Thyroid gland (tissue), 4 donors: ENCODE measurements around the gene SUGT1.
"Not testable (repeated sequence)": the region's sequence is repeated elsewhere in the genome, so short reads cannot be mapped to it uniquely, and the experiment has no call there.

Experiments used
- POLR2A ChIP-seq, 2 donors: fragments of 450-650 bp; IDR thresholded peaks; one replicate each; pipeline ENCODE4 v1.6.1; 2017; ENCODE audit warnings: antibody characterized with exemption in 2 of 2, mild to moderate bottlenecking in 2 of 2, moderate library complexity in 1 of 2
- TF ChIP-seq, protein P1 (sequence below), 6 experiments: fragments of 200-600 bp in 3 of 6; fragments of 450-650 bp in 3 of 6; sonication (generic) in 3 of 6; IDR thresholded peaks; one replicate each; pipeline ENCODE4 v1.5.1; 2016 to 2019; ENCODE audit warnings: antibody characterized with exemption in 6 of 6, mild to moderate bottlenecking in 2 of 6, inconsistent platforms in 1 of 6, moderate library complexity in 1 of 6

DNA sequence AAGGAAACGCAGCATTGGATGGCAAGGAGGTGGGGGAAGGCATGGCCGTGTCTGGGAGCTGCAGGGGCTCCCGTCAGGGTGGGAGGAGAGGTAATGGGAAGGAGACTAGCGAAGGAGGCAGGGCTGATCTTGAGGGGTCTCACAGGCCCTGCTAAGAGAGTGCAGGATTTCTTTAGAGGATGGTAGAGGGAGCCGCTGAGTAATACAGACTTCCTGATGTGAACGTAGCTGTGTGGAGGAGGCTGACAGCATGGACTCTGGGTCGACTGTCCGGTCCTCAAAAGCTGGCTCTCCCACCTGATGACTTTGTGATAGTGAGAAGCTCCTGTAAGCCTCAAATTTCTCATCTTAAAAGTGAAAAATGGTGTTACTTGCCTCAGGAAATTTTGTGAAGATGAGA, 44.5 kb upstream of the SUGT1 start:
- TF ChIP-seq POLR2A (IDR thresholded peaks at IDR 0.05): not testable (repeated sequence)
- TF ChIP-seq, protein P1, sequence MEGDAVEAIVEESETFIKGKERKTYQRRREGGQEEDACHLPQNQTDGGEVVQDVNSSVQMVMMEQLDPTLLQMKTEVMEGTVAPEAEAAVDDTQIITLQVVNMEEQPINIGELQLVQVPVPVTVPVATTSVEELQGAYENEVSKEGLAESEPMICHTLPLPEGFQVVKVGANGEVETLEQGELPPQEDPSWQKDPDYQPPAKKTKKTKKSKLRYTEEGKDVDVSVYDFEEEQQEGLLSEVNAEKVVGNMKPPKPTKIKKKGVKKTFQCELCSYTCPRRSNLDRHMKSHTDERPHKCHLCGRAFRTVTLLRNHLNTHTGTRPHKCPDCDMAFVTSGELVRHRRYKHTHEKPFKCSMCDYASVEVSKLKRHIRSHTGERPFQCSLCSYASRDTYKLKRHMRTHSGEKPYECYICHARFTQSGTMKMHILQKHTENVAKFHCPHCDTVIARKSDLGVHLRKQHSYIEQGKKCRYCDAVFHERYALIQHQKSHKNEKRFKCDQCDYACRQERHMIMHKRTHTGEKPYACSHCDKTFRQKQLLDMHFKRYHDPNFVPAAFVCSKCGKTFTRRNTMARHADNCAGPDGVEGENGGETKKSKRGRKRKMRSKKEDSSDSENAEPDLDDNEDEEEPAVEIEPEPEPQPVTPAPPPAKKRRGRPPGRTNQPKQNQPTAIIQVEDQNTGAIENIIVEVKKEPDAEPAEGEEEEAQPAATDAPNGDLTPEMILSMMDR (IDR thresholded peaks at IDR 0.05): not testable (repeated sequence)
